ENCODE data around the gene PARP4. TPM values are rescaled to one million over a fixed set of nuclear protein-coding genes. Genes with fewer than 3 reads are reported as not detected.

PARP4 gene
- total and polyA plus RNA-seq, 2 of the 13 experiments (the other 11 are each of a cell fraction or from before 2014, with no cell fraction given), result 40.5 to 42.6 TPM

GRCh38 chr13:24540236-24541126 lies 27.9 kb upstream of the PARP4 start (continued):
- TF ChIP-seq CTCF (CRISPR knock-in tag; IDR thresholded peaks at IDR 0.05), result peak; percentile 64
- TF ChIP-seq SAFB2 (CRISPR knock-in tag; IDR thresholded peaks at IDR 0.05; ENCODE audit: borderline replicate concordance, low read depth), result no peak
- TF ChIP-seq SKIL (CRISPR knock-in tag; IDR thresholded peaks at IDR 0.05; ENCODE audit: borderline replicate concordance), result no peak
- TF ChIP-seq ZNF747 (CRISPR knock-in tag; IDR thresholded peaks at IDR 0.05; ENCODE audit: borderline replicate concordance), result no peak

- Histone ChIP-seq H3K36me3 (replicated peaks in 1 of 2; ENCODE audit: control insufficient read depth in 1 of 2, insufficient read depth in 2 of 2, low read length in 2 of 2) (no peaks in the 10 kb centered on the region), H3K4me3 (replicated peaks in 1 of 3; ENCODE audit: insufficient read depth in 1 of 3, low read depth in 2 of 3, low read length in 3 of 3) (no peak overlapping the region), H3K4me2 (ENCODE audit: low read depth, low read length) (no peak overlapping the region), H3K9me3 (ENCODE audit: low read length) (no peaks in the 10 kb centered on the region), H3K9ac (ENCODE audit: insufficient read depth, low read depth, low read length) (no peak overlapping the region), H4K20me1 (ENCODE audit: insufficient read depth, low read length) (no peaks in the 10 kb centered on the region), H3K79me2 (ENCODE audit: insufficient read depth, low read length) (no peaks in the 10 kb centered on the region), H3K27me3 (ENCODE audit: control insufficient read depth in 1 of 2, insufficient read depth in 2 of 2, low read length in 2 of 2) (peaks cover 0 to 12% of the 10 kb centered on the region in 2 experiments; a peak in 3 of 5 replicates), H2AFZ (ENCODE audit: low read length) (no peak overlapping the region), H3K4me1 (ENCODE audit: insufficient read depth, low read length) (peaks cover 8% of the 10 kb centered on the region; the same call in 1 of the 2 replicates), H3K27ac (ENCODE audit: extremely low read length, insufficient read depth, low read length) (no peak overlapping the region)
- FAIRE-seq, result no peak
- 28% methylated on average over 5 of the region's 11 CpGs for WGBS (ENCODE audit: low lambda C conversion rate)
- no peak for DNase-seq (ENCODE audit: low spot score)
- ATAC-seq, result 0 out of 3 replicates have a peak, but pooled peaks have one; percentile 6
- POLR2A ChIA-PET, result no interaction called here
- CTCF ChIA-PET (ENCODE audit: low intra/inter-chr PET ratio, low total read pairs), result no interaction called here
- intact Hi-C loops (cut with micrococcal nuclease; ENCODE audit: unreplicated experiment) (no loop called here), in situ Hi-C loops (cut with HindIII; ENCODE audit: extremely low pct_ligation_motif_present, low pct_unique_long_range_greater_than_20kb) (no loop called here)
- no TSS peak for BruUV-seq (replicated peaks)
- no peak for TF ChIP-seq SP140L (CRISPR knock-in tag; IDR thresholded peaks at IDR 0.05; ENCODE audit: borderline replicate concordance)
- TF ChIP-seq ZFP1 (CRISPR knock-in tag; IDR thresholded peaks at IDR 0.05), result no peak
- TF ChIP-seq ZNF180 (CRISPR knock-in tag; IDR thresholded peaks at IDR 0.05; ENCODE audit: borderline replicate concordance, low read depth), result no peak
- no peak for TF ChIP-seq ZNF343 (CRISPR knock-in tag; IDR thresholded peaks at IDR 0.05)
- no peak for TF ChIP-seq ZNF660 (CRISPR knock-in tag; IDR thresholded peaks at IDR 0.05; ENCODE audit: borderline replicate concordance, low read depth)
- no peak for TF ChIP-seq PITX1 (CRISPR knock-in tag; IDR thresholded peaks at IDR 0.05)
- TF ChIP-seq ZNF710 (CRISPR knock-in tag; IDR thresholded peaks at IDR 0.05; ENCODE audit: borderline replicate concordance), result no peak
- no peak for TF ChIP-seq CSRNP2 (CRISPR knock-in tag; conservative IDR thresholded peaks at IDR 0.05; ENCODE audit: low read depth)
These were observed 27.1 kb upstream of the PARP4 start for GRCh38 chr13:24539500-24540165.
